Measurements from ENCODE around the gene CDX1. TPM values are rescaled to one million over a fixed set of nuclear protein-coding genes. Genes with fewer than 3 reads are reported as not detected.

The CDX1 gene
- total RNA-seq, 4 donors from 2014 or later: not detected

DNA sequence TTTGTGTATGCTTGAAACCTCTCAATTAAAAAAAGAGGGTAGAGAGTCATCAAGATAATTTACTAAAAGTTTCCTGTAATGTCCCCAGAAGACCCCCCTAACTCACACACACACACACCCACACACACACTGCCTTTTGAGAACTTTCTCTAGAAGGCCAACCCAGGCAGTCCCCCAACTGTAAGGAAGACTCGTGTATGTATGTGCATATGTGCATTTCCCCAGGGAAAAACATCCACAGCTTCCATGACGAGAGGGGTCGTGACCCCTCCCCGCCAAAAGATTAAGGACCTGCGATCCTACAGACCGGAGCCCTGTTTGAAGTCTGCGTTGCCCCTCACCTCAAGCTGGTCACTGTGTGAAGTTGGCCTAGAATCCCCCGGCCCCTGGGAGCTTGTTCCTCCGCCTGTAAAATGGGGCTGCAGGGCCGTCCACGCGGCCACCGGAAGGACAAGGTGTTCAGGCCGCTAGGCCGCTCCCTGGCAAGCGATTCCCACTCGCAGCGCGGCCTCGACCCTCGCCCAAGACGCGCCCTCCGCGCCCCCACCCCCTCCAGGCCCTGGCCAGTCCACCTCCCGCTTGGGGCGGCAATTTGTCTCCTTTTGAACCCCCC lies 435 bp upstream of the CDX1 start:
- TF ChIP-seq, protein P1, sequence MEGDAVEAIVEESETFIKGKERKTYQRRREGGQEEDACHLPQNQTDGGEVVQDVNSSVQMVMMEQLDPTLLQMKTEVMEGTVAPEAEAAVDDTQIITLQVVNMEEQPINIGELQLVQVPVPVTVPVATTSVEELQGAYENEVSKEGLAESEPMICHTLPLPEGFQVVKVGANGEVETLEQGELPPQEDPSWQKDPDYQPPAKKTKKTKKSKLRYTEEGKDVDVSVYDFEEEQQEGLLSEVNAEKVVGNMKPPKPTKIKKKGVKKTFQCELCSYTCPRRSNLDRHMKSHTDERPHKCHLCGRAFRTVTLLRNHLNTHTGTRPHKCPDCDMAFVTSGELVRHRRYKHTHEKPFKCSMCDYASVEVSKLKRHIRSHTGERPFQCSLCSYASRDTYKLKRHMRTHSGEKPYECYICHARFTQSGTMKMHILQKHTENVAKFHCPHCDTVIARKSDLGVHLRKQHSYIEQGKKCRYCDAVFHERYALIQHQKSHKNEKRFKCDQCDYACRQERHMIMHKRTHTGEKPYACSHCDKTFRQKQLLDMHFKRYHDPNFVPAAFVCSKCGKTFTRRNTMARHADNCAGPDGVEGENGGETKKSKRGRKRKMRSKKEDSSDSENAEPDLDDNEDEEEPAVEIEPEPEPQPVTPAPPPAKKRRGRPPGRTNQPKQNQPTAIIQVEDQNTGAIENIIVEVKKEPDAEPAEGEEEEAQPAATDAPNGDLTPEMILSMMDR (IDR thresholded peaks at IDR 0.05; ENCODE audit: low read depth): no peak

- TF ChIP-seq, protein P1 (IDR thresholded peaks at IDR 0.05; ENCODE audit: low read depth): no peak
Measured at GRCh38 chr5:150167512-150167850, 903 bp downstream of the CDX1 start.

DNA sequence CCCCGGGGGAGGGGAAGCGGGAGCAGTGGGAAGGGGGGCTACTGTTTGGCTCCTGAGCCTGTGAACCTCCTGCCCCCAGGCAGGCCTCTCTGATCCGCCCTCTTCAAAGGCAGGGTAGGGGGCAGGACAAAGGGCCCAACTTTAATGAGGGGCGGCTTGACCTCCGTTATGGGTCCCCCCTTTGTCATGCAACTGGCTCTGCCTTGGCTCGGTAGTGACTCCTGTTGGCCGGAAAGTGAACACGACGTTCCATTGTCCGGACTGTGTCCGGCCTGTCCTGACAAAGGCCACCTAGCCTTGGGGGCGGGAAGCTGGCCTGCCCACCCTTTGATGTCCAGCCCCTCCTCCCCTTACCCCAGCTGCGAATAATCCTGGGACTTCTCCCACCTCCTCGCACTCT lies 1.3 kb downstream of the CDX1 start:
- TF ChIP-seq, protein P1 (IDR thresholded peaks at IDR 0.05; ENCODE audit: low read depth): no peak

DNA sequence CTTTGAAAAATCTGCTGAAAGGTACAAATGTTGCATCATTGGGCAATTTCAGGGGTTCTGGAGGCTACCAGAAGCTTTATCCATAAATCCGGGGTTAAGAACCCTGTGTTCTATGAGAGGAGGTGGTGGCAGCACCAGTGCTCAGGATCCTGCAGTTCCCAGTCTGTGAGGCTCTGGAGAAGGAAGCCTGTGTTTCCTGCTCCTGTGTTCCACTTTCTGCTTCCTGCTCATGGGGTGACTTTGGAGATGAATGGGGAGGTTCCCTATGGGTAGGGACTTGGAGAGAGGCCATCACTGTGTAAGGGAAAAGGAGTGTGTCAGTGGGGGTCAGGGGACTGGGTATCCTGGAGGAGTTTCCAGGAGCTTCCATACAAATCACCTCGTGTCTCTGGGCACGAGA lies 2.3 kb downstream of the CDX1 start:
- TF ChIP-seq, protein P1 (IDR thresholded peaks at IDR 0.05; ENCODE audit: low read depth): no peak

- TF ChIP-seq, protein P1 (IDR thresholded peaks at IDR 0.05; ENCODE audit: low read depth): no peak
Measured at GRCh38 chr5:150172145-150172544, 5.6 kb downstream of the CDX1 start.

- TF ChIP-seq, protein P1 (IDR thresholded peaks at IDR 0.05; ENCODE audit: low read depth): no peak
Measured at GRCh38 chr5:150172556-150172955, 6.0 kb downstream of the CDX1 start.

DNA sequence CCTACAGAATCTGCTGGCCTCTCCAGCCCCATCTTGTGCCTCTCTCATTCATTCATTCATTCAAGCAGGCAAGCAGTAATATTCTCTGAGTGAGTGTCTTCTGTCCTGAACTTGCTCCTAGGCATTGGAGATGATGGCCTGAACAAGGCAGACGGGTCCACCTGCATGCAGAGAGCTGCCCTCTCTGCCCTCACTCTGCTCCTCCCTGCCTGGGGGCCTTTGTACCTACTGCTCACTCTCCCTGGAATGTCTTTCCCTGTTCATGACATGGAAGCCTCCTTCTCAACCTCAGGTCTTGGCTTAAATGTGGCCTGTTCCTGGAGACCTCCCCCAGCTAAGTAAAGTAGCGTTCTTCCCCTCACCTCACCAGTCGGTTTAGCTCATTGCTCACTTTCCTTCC lies 6.6 kb downstream of the CDX1 start:
- TF ChIP-seq, protein P1 (IDR thresholded peaks at IDR 0.05; ENCODE audit: low read depth): no peak
